A673 (cell line): Measurements from ENCODE around the gene KLHL42. TPM values are rescaled to one million over a fixed set of nuclear protein-coding genes. Genes with fewer than 3 reads are reported as not detected.

Experiments used
- Bru-seq: library from RNA; stranded (reverse); fragments of 400-500 nt; gene quantifications from one replicate; lab custom pipeline; 2021; lab: Mats Ljungman, UMichigan
- BruChase-seq, 2 experiments: library from RNA; stranded (reverse); fragments of 400-500 nt; gene quantifications; one replicate each; lab custom pipeline; 2021; lab: Mats Ljungman, UMichigan
- BruUV-seq: library from RNA; stranded (reverse); fragments of 400-500 nt; replicated peaks from 2 replicates; lab custom pipeline; 2021; lab: Mats Ljungman, UMichigan
- CTCF ChIA-PET: fragments of 300-600 bp; sonication (Branson Sonifier 250); formaldehyde crosslinking; loops from one replicate; lab custom pipeline; 2022; ENCODE audit warnings: antibody characterized with exemption; lab: Charles Lee
- POLR2A ChIA-PET: fragments of 300-600 bp; sonication (Branson Sonifier 250); formaldehyde crosslinking; loops from one replicate; lab custom pipeline; 2022; ENCODE audit warnings: antibody characterized with exemption; ENCODE audit not compliant: low non-redundant PET; lab: Charles Lee
- DNase-seq: peaks from one replicate; pipeline ENCODE4 v3.0.0-alpha.2; 2015; ENCODE audit warnings: low spot score
- H3K27ac ChIP-seq: fragments of 200-600 bp; sonication (generic); 2 replicates; pipeline ENCODE4 v1.5.1; 2016; ENCODE audit warnings: mixed run types, low read depth, mild to moderate bottlenecking, mixed read lengths, antibody characterized with exemption, low read length; ENCODE audit not compliant: poor library complexity, severe bottlenecking
- H3K27me3 ChIP-seq: fragments of 200-600 bp; sonication (generic); replicated peaks from 2 replicates; pipeline ENCODE4 v1.6.1; 2017; ENCODE audit warnings: mixed run types, low read depth, mild to moderate bottlenecking, mixed read lengths, antibody characterized with exemption, low read length; ENCODE audit not compliant: insufficient read depth, poor library complexity
- H3K36me3 ChIP-seq: fragments of 200-600 bp; sonication (generic); 2 replicates; pipeline ENCODE4 v1.6.1; 2016; ENCODE audit warnings: mixed run types, mild to moderate bottlenecking, mixed read lengths, antibody characterized with exemption, low read length; ENCODE audit not compliant: insufficient read depth, poor library complexity, severe bottlenecking
- H3K4me1 ChIP-seq: fragments of 200-600 bp; sonication (generic); 2 replicates; pipeline ENCODE4 v1.6.1; 2017; ENCODE audit warnings: mixed run types, mild to moderate bottlenecking, mixed read lengths, antibody characterized with exemption, low read length; ENCODE audit not compliant: insufficient read depth, poor library complexity, severe bottlenecking
- H3K4me3 ChIP-seq: fragments of 200-600 bp; sonication (generic); 2 replicates; pipeline ENCODE4 v1.5.1; 2016; ENCODE audit warnings: low read depth, mixed run types, mild to moderate bottlenecking, mixed read lengths, low read length; ENCODE audit not compliant: poor library complexity, severe bottlenecking
- H3K9me3 ChIP-seq: fragments of 200-600 bp; sonication (generic); 2 replicates; pipeline ENCODE4 v1.6.1; 2016; ENCODE audit warnings: mixed run types, low read depth, mild to moderate bottlenecking, mixed read lengths, antibody characterized with exemption, low read length; ENCODE audit not compliant: poor library complexity, severe bottlenecking
- CTCF ChIP-seq: fragments of 300-800, 200-600 bp; sonication (generic); conservative IDR thresholded peaks from 2 replicates; pipeline ENCODE4 v1.5.1; 2017; ENCODE audit warnings: low read depth, mild to moderate bottlenecking, antibody characterized with exemption, low read length, moderate library complexity, mixed read lengths
- EZH2 ChIP-seq: fragments of 200-600 bp; sonication (generic); IDR thresholded peaks from 2 replicates; pipeline ENCODE4 v1.6.1; 2017; ENCODE audit warnings: borderline replicate concordance, low read depth, mild to moderate bottlenecking, mixed read lengths, antibody characterized with exemption, low read length; ENCODE audit not compliant: poor library complexity, severe bottlenecking
- intact Hi-C: fragments of 100-400 bp; cut with micrococcal nuclease; formaldehyde crosslinking; loops from one replicate; pipeline ENCODE4 v1.10.0; 2022; ENCODE audit not compliant: unreplicated experiment
- long read RNA-seq: library from polyadenylated mRNA; stranded (forward); transcript quantifications from one replicate; pipeline ENCODE4 v2.0.0, GENCODE V29; 2022
- total RNA-seq: library from RNA; stranded (reverse); gene quantifications from 2 replicates; pipeline ENCODE4 v1.2.3, GENCODE V29; 2021

The KLHL42 gene, protein sequence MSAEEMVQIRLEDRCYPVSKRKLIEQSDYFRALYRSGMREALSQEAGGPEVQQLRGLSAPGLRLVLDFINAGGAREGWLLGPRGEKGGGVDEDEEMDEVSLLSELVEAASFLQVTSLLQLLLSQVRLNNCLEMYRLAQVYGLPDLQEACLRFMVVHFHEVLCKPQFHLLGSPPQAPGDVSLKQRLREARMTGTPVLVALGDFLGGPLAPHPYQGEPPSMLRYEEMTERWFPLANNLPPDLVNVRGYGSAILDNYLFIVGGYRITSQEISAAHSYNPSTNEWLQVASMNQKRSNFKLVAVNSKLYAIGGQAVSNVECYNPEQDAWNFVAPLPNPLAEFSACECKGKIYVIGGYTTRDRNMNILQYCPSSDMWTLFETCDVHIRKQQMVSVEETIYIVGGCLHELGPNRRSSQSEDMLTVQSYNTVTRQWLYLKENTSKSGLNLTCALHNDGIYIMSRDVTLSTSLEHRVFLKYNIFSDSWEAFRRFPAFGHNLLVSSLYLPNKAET
- total RNA-seq (30.9 and 32.4 TPM in 2 replicates), Bru-seq, nascent RNA (percentile 86 among the genes with signal in this experiment), BruChase-seq, experiment 1, labeled RNA remaining after a 2-hour chase (percentile 94 among the genes with signal in this experiment), BruChase-seq, experiment 2, labeled RNA remaining after a 6-hour chase (percentile 93 among the genes with signal in this experiment)
- long read RNA-seq, full-length matches to known transcripts, result 42 of 53 reads
- long read RNA-seq, partial matches to known transcripts, result 0 of 53 reads
- long read RNA-seq, other reads (novel, unspliced or antisense), result 11 of 53 reads

DNA sequence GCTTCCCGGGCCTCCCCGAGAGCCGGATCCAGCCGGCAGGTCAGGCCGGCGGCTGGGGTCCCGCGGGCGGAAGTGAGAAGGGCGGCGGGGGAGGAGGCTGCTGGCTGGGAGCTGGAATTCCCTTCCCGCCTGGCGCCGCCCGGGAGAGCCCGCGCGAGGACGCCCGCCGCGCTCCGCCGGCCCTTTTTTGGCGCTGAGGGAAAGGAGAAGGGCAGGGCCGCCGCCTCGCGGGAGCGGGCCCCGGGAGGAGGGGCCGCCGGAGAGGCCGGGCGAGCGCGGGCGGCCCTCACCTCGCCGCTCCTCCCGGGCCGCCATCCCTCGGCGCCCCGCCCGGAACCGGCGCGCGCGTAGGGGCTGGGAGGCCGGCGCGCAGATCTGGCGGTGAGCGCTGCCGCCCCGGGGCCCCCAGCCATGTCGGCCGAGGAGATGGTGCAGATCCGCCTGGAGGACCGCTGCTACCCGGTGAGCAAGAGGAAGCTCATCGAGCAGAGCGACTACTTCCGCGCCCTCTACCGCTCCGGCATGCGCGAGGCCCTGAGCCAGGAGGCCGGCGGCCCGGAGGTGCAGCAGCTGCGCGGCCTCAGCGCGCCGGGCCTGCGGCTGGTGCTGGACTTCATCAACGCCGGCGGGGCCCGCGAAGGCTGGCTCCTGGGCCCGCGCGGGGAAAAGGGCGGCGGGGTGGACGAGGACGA lies at the start of gene KLHL42, which contains the start of gene MANSC4:
Gene KLHL42 (plus strand): TSS at position 314 of the 692 bp plus-strand sequence. CDS start 98 bp downstream, at position 412.
Gene MANSC4 (minus strand): TSS at position 317 of the 692 bp plus-strand sequence. CDS start 8,960 bp downstream, outside the sequence.
- H3K4me3 ChIP-seq, result peak within 1 kb of the TSS; percentile 87
- peaks cover 13% of the 10 kb centered on the region for H3K4me1 ChIP-seq
- TF ChIP-seq CTCF (no peak), EZH2 (no peak)
- intact Hi-C loops, result no loop called here
- peak within 1 kb of the TSS; percentile 86 for H3K27ac ChIP-seq
- H3K27me3 ChIP-seq, result no peaks in the 10 kb centered on the region
- H3K9me3 ChIP-seq, result no peaks in the 10 kb centered on the region
- DNase-seq, result peak; percentile 80
- ChIA-PET POLR2A (no interaction called here), CTCF (no interaction called here)
- BruUV-seq, result no TSS peak
- no peaks in the 10 kb centered on the region for H3K36me3 ChIP-seq

DNA sequence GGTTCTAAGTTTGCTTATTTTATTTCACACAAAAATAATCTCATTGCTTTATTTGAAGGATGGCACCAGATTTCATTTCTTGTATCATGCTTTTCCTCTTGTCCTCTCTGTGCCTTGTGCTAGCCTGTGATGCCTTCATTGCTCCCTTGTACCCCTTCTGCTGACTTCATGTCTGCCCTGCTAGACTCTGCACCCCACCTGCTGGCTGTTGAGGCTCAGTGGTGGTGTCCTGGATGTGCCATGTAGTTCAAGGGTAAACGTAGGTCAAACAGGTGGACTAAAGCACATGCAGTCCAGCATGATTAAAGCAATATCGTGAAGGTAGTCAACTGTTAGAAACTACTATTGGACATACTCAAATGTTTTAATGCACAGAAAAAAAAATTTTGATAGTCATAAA lies 47.8 kb upstream of the KLHL42 start:
- ChIA-PET POLR2A (interaction anchor here (0.6 kb wide), 1 partner anchor 29 kb away, joined by 4 read pairs; no protein-coding TSS in a partner anchor), CTCF (interaction anchor here (0.6 to 1.7 kb wide), 4 partner anchors 47 to 1140 kb away, joined by 3 to 6 read pairs (median 4); no protein-coding TSS in a partner anchor)
- Histone ChIP-seq H3K4me3 (no peak overlapping the region), H3K4me1 (no peaks in the 10 kb centered on the region), H3K27ac (no peak overlapping the region), H3K27me3 (no peaks in the 10 kb centered on the region), H3K36me3 (peaks cover 40% of the 10 kb centered on the region), H3K9me3 (no peaks in the 10 kb centered on the region)
- TF ChIP-seq EZH2, result no peak
- 0 out of 2 replicates have a peak, but pooled peaks have one; percentile 17 for TF ChIP-seq CTCF
- BruUV-seq, result no TSS peak
- intact Hi-C loops, result loop anchor here (5.0 kb wide), 2 partner anchors 440 to 1140 kb away; no protein-coding TSS in a partner anchor
- DNase-seq, result no peak
